Activated CD4-positive, alpha-beta T cell treated with anti-CD3 and anti-CD28 coated beads, Interleukin-2, amount 10 ng/mL, durations not matched to agents 7 days and 5 days (primary cell): ENCODE measurements around the gene PDZD2. TPM values are rescaled to one million over a fixed set of nuclear protein-coding genes. Genes with fewer than 3 reads are reported as not detected.
"Not testable (repeated sequence)": the region's sequence is repeated elsewhere in the genome, so short reads cannot be mapped to it uniquely, and the experiment has no call there.

ENCODE experiments used
- CTCF ChIA-PET: fragments of 350-600 bp; sonication (Branson Sonifier 250); formaldehyde crosslinking; loops from one replicate; lab custom pipeline; 2021; ENCODE audit warnings: antibody characterized with exemption; lab: Charles Lee
- POLR2A ChIA-PET: fragments of 350-600 bp; sonication (Branson Sonifier 250); formaldehyde crosslinking; loops from one replicate; lab custom pipeline; 2021; ENCODE audit warnings: antibody characterized with exemption; lab: Charles Lee
- DNase-seq: peaks from one replicate; pipeline ENCODE4 v3.0.0-alpha.2; 2020
- H3K27ac Mint-ChIP-seq: one replicate; pipeline ENCODE4 v1.8.0; 2021; ENCODE audit warnings: mild to moderate bottlenecking, moderate library complexity, mixed read lengths
- H3K27me3 Mint-ChIP-seq: one replicate; pipeline ENCODE4 v1.8.0; 2021; ENCODE audit warnings: mixed read lengths
- H3K36me3 Mint-ChIP-seq: one replicate; pipeline ENCODE4 v1.8.0; 2021; ENCODE audit warnings: low read depth, mixed read lengths
- H3K4me1 Mint-ChIP-seq: one replicate; pipeline ENCODE4 v1.8.0; 2021; ENCODE audit warnings: mixed read lengths
- H3K4me3 Mint-ChIP-seq: one replicate; pipeline ENCODE4 v1.8.0; 2021; ENCODE audit warnings: mild to moderate bottlenecking, moderate library complexity, mixed read lengths
- H3K9me3 Mint-ChIP-seq: one replicate; pipeline ENCODE4 v1.8.0; 2021; ENCODE audit warnings: mixed read lengths
- total RNA-seq, 2 experiments: library from RNA; stranded (reverse); gene quantifications; one replicate each; pipeline ENCODE4 v1.2.3, GENCODE V29; 2021

PDZD2 gene
- total RNA-seq, 2 experiments from 2014 or later = not detected

DNA sequence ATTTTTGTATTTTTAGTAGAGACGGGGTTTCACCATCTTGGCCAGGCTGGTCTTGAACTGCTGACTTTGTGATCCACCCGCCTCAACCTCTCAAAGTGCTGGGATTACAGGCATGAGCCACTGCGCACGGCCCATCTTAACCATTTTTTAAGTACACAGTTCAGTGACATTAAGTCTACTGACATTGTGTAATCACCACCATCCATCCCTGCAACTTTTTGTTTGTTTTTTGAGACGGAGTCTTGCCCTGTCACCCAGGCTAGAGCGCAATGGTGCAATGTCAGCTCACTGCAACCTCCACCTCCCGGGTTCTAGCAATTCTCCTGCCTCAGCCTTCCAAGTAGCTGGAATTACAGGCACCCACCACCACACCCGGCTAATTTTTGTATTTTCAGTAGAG, 480.0 kb downstream of the PDZD2 start:
- POLR2A ChIA-PET = not testable (repeated sequence)
- peaks cover 49% of the 10 kb centered on the region for H3K36me3 Mint-ChIP-seq

DNA sequence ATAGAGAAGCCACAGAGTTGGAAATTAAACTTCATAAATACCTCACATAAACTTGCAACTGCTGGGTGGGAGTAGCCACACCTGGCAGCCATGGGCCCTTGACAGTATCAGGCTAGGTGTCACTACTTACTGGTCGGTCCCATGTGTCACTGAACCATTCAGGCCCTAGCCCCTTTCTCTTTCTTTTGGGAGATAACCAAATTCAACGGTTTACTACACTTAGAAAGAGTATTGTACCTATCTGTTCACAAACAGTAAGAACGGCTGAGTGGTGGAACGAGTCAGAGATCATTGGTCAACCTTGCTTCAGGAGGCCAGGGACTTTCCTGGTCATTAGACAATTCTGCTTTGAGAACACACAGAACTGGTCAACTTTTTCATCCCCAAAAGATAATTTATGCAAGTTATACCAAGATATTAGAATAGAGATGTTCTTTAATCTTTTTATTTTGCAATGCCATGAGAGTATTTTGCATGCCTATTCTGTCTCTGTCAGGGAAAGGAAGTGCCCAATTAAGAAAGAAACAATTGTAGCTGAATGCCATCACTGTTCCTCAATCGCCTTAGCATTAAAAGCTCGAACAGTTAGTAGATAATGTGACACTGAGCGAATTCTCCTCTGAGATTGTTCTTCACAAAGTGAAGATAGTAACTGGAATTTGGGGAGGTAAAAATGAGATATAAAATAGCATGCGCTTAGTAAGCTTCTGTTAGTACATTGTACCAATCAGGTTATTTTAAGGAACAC, 484.3 kb downstream of the PDZD2 start:
- H3K36me3 Mint-ChIP-seq = peaks cover 49% of the 10 kb centered on the region
- POLR2A ChIA-PET = interaction anchor here (0.6 kb wide), 1 partner anchor 113 kb away, joined by 3 read pairs; no protein-coding TSS in a partner anchor
- DNase-seq = no peak
- no peak overlapping the region for H3K27ac Mint-ChIP-seq
- peaks cover under 1% of the 10 kb centered on the region for H3K4me1 Mint-ChIP-seq
- no peaks in the 10 kb centered on the region for H3K27me3 Mint-ChIP-seq
- CTCF ChIA-PET = no interaction called here
- no peak overlapping the region for H3K4me3 Mint-ChIP-seq
- H3K9me3 Mint-ChIP-seq = no peaks in the 10 kb centered on the region

More for the DNA sequence above, 480.0 kb downstream of the PDZD2 start:
- not testable (repeated sequence) for DNase-seq, H3K4me3 Mint-ChIP-seq, H3K27me3 Mint-ChIP-seq, H3K9me3 Mint-ChIP-seq, H3K27ac Mint-ChIP-seq
- CTCF ChIA-PET = interaction anchor here (0.6 kb wide), 1 partner anchor 485 kb away, joined by 4 read pairs; no protein-coding TSS in a partner anchor
- H3K4me1 Mint-ChIP-seq = peaks cover 14% of the 10 kb centered on the region

- CTCF ChIA-PET = no interaction called here
- H3K36me3 Mint-ChIP-seq = peaks cover 54% of the 10 kb centered on the region
- POLR2A ChIA-PET = interaction anchor here (0.6 kb wide), 1 partner anchor 114 kb away, joined by 3 read pairs; no protein-coding TSS in a partner anchor
Measured at GRCh38 chr5:32123889-32124676, 485.2 kb downstream of the PDZD2 start.

GRCh38 chr5:32126691-32127090, 487.8 kb downstream of the PDZD2 start:
- CTCF ChIA-PET = interaction anchor here (0.7 to 1.3 kb wide), 2 partner anchors 11 to 27 kb away, joined by 3 to 4 read pairs; no protein-coding TSS in a partner anchor

More at GRCh38 chr5:32123889-32124676, 485.2 kb downstream of the PDZD2 start:
- Mint-ChIP-seq H3K4me1 (peaks cover 2% of the 10 kb centered on the region), H3K9me3 (no peaks in the 10 kb centered on the region), H3K27ac (peak overlapping the region; percentile 20), H3K27me3 (no peaks in the 10 kb centered on the region), H3K4me3 (no peak overlapping the region)
- DNase-seq = no peak

DNA sequence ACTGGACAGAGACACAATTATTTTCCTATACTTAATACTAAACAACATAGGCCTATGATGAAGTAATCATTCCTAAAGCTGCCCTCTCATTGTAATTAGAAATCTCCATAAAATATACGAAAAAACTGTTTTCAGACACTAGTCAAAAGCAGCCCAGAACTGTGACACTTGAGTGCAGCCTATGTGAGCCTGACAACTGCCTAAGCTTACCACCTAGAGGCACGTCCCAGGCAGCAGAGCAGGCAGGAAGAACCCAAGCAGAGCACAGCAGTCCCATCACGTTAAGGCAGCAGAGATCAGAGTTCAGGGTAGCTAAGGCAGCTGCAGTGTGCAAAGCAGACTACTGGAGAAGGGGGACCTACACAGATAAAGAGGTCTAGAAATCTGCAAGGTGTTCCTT, 488.8 kb downstream of the PDZD2 start:
- ChIA-PET CTCF (interaction anchor here (1.3 kb wide), 1 partner anchor 28 kb away, joined by 3 read pairs; no protein-coding TSS in a partner anchor), POLR2A (no interaction called here)
- DNase-seq = no peak
- no peak overlapping the region for H3K4me3 Mint-ChIP-seq
- peaks cover 4% of the 10 kb centered on the region for H3K4me1 Mint-ChIP-seq
- H3K27me3 Mint-ChIP-seq = no peaks in the 10 kb centered on the region
- H3K36me3 Mint-ChIP-seq = peaks cover 43% of the 10 kb centered on the region
- H3K9me3 Mint-ChIP-seq = no peaks in the 10 kb centered on the region
- H3K27ac Mint-ChIP-seq = no peak overlapping the region

More at GRCh38 chr5:32126691-32127090, 487.8 kb downstream of the PDZD2 start:
- no peak for DNase-seq
- no peaks in the 10 kb centered on the region for H3K27me3 Mint-ChIP-seq
- no peak overlapping the region for H3K27ac Mint-ChIP-seq
- H3K9me3 Mint-ChIP-seq = no peaks in the 10 kb centered on the region
- H3K36me3 Mint-ChIP-seq = peaks cover 48% of the 10 kb centered on the region
- POLR2A ChIA-PET = no interaction called here
- H3K4me3 Mint-ChIP-seq = no peak overlapping the region
- peaks cover 4% of the 10 kb centered on the region for H3K4me1 Mint-ChIP-seq

- H3K27ac Mint-ChIP-seq = no peak overlapping the region
- H3K36me3 Mint-ChIP-seq = peaks cover 42% of the 10 kb centered on the region
- CTCF ChIA-PET = interaction anchor here (0.6 kb wide), 1 partner anchor 193 kb away, joined by 3 read pairs; no protein-coding TSS in a partner anchor
Measured at GRCh38 chr5:32129074-32129598, 490.2 kb downstream of the PDZD2 start.

DNA sequence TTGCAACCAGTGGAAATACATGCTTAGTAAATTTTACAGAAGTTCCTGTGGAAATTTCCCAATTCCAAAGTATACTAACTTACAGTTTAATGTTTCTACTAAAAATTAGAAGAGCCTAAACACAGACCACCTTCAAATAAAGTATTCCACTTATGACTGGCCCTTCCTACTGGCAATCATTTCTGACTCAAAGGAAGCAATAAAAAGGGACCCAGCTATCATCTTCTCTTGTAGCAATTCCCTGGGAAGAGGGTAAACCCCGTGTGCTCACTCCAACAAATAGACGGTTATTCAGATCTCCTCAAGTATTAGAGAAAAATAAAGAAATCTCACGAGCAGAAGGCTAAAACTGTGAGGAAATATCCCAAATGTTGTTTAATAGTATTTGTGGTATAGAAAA, 491.9 kb downstream of the PDZD2 start:
- CTCF ChIA-PET = no interaction called here
- Mint-ChIP-seq H3K9me3 (no peaks in the 10 kb centered on the region), H3K4me3 (no peak overlapping the region), H3K27ac (no peak overlapping the region), H3K36me3 (peaks cover 48% of the 10 kb centered on the region), H3K4me1 (peaks cover 7% of the 10 kb centered on the region), H3K27me3 (no peaks in the 10 kb centered on the region)
- POLR2A ChIA-PET = no interaction called here
- DNase-seq = no peak

More at GRCh38 chr5:32129074-32129598, 490.2 kb downstream of the PDZD2 start:
- no peaks in the 10 kb centered on the region for H3K27me3 Mint-ChIP-seq
- H3K4me1 Mint-ChIP-seq = peaks cover 7% of the 10 kb centered on the region
- DNase-seq = no peak
- H3K4me3 Mint-ChIP-seq = no peak overlapping the region
- no peaks in the 10 kb centered on the region for H3K9me3 Mint-ChIP-seq
- POLR2A ChIA-PET = interaction anchor here (0.6 kb wide), 1 partner anchor 46 kb away, joined by 5 read pairs; no protein-coding TSS in a partner anchor

DNA sequence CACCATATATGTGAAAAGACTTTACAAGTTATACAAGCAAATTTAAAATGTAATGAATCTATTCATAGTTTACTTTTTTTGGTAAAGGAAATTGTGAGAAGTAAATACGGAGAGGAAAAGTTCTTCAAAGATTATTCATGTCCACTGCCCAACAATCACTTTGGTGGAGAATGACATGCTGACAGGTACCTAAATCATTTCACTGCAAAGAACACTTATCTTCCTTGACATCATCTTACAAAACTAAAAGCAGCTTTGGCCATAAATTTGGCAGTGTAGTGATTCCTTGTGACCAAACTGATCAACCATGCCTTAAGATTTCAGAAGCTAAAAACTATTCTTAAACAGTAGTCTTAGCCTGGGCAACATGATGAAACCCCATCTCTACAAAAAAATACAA, 492.7 kb downstream of the PDZD2 start:
- Mint-ChIP-seq H3K9me3 (no peaks in the 10 kb centered on the region), H3K36me3 (peaks cover 41% of the 10 kb centered on the region)

DNA sequence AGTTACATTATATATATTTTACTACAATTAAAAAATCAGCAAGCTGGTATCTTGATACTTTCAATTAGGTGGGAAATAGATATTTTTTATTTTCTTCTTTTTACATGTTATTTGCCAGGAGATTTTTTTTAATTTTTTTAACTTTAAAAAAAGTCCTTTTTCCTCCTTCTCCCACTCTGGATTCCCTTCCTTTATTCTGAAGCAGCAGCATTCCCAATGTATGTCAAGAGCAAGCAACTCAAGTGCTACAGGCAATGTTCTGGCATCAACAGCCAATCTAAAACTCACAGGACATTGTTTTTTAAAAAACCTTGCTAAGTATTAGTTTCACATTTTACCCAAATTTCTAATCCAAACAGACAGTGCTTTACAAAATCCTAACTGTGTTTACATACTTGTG, 493.8 kb downstream of the PDZD2 start:
- Mint-ChIP-seq H3K4me1 (peaks cover 7% of the 10 kb centered on the region), H3K36me3 (peaks cover 39% of the 10 kb centered on the region), H3K9me3 (no peaks in the 10 kb centered on the region), H3K27me3 (no peaks in the 10 kb centered on the region), H3K4me3 (no peak overlapping the region), H3K27ac (no peak overlapping the region)
- ChIA-PET CTCF (no interaction called here), POLR2A (no interaction called here)
- DNase-seq = no peak

More for the DNA sequence above, 492.7 kb downstream of the PDZD2 start:
- Mint-ChIP-seq H3K27ac (no peak overlapping the region), H3K4me1 (peaks cover 7% of the 10 kb centered on the region), H3K4me3 (no peak overlapping the region), H3K27me3 (no peaks in the 10 kb centered on the region)
- ChIA-PET CTCF (no interaction called here), POLR2A (no interaction called here)
- no peak for DNase-seq

- H3K4me3 Mint-ChIP-seq = no peak overlapping the region
- CTCF ChIA-PET = interaction anchor here (0.6 to 1.1 kb wide), 4 partner anchors 10 to 129 kb away, joined by 3 to 5 read pairs (median 3); no protein-coding TSS in a partner anchor
- H3K4me1 Mint-ChIP-seq = peaks cover 14% of the 10 kb centered on the region
- no peaks in the 10 kb centered on the region for H3K27me3 Mint-ChIP-seq
- peaks cover 40% of the 10 kb centered on the region for H3K36me3 Mint-ChIP-seq
- H3K9me3 Mint-ChIP-seq = no peaks in the 10 kb centered on the region
- no peak for DNase-seq
- POLR2A ChIA-PET = interaction anchor here (0.6 kb wide), 1 partner anchor 137 kb away, joined by 3 read pairs; no protein-coding TSS in a partner anchor
- H3K27ac Mint-ChIP-seq = no peak overlapping the region
Measured at GRCh38 chr5:32135086-32135485, 496.2 kb downstream of the PDZD2 start.

DNA sequence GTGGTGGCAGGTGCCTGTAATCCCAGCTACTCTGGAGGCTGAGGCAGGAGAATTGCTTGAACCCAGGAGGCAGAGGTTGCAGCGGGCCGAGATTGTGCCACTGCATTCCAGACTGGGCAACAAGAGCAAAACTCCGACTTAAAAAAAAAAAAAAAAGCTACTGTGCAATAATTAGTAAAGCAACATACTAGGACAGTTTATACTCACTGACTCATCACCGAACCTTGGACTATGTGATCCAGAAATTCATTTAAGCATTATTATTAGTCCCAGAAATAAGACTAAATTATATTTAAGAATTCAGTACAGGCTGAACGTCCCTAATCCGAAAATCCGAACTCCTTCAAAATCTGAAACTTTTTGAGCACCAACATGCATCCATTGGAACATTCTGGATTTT, 497.4 kb downstream of the PDZD2 start:
- H3K36me3 Mint-ChIP-seq = peaks cover 41% of the 10 kb centered on the region
- no peaks in the 10 kb centered on the region for H3K27me3 Mint-ChIP-seq
- peaks cover 14% of the 10 kb centered on the region for H3K4me1 Mint-ChIP-seq
- POLR2A ChIA-PET = no interaction called here
- H3K9me3 Mint-ChIP-seq = no peaks in the 10 kb centered on the region
- CTCF ChIA-PET = interaction anchor here (1.1 kb wide), 1 partner anchor 15 kb away, joined by 5 read pairs; no protein-coding TSS in a partner anchor
- no peak overlapping the region for H3K27ac Mint-ChIP-seq
- H3K4me3 Mint-ChIP-seq = no peak overlapping the region
- no peak for DNase-seq

- Mint-ChIP-seq H3K36me3 (peaks cover 38% of the 10 kb centered on the region), H3K27me3 (no peaks in the 10 kb centered on the region), H3K4me1 (peaks cover 11% of the 10 kb centered on the region), H3K4me3 (no peak overlapping the region), H3K9me3 (no peaks in the 10 kb centered on the region), H3K27ac (no peak overlapping the region)
- DNase-seq = no peak
- ChIA-PET POLR2A (no interaction called here), CTCF (no interaction called here)
Measured at GRCh38 chr5:32138839-32139493, 500.0 kb downstream of the PDZD2 start.
